Activated CD4-positive, CD25-positive, alpha-beta regulatory T cell treated with anti-CD3 and anti-CD28 coated beads, Interleukin-2, amount 50 U/mL, for 16 hours (primary cell): ENCODE results near the gene ACP4.
"Not testable (repeated sequence)": the region's sequence is repeated elsewhere in the genome, so short reads cannot be mapped to it uniquely, and the experiment has no call there.

Experiments used
- DNase-seq: peaks from one replicate; pipeline ENCODE4 v3.0.0-alpha.2; 2020; ENCODE audit warnings: low read depth, low spot score

The ACP4 gene

GRCh38 chr19:50777261-50777660, 13.0 kb upstream of the ACP4 start:
- DNase-seq = no peak

- DNase-seq = no peak
Observed at GRCh38 chr19:50777830-50778303, 12.3 kb upstream of the ACP4 start.

GRCh38 chr19:50778906-50779430, 11.2 kb upstream of the ACP4 start:
- no peak for DNase-seq

- no peak for DNase-seq
Observed at GRCh38 chr19:50779504-50780457, 10.4 kb upstream of the ACP4 start.

GRCh38 chr19:50780753-50781435, 9.3 kb upstream of the ACP4 start:
- no peak for DNase-seq

- not testable (repeated sequence) for DNase-seq
Observed at GRCh38 chr19:50783848-50784152, 6.4 kb upstream of the ACP4 start.

GRCh38 chr19:50784710-50785109, 5.5 kb upstream of the ACP4 start:
- DNase-seq = no peak

- DNase-seq = no peak
Observed at GRCh38 chr19:50785329-50785728, 4.9 kb upstream of the ACP4 start.

- no peak for DNase-seq
Observed at GRCh38 chr19:50790922-50791467, 780 bp downstream of the ACP4 start.

GRCh38 chr19:50791594-50792271, 1.5 kb downstream of the ACP4 start:
- no peak for DNase-seq

GRCh38 chr19:50792272-50793250, 2.3 kb downstream of the ACP4 start:
- DNase-seq = no peak

- no peak for DNase-seq
Observed at GRCh38 chr19:50793558-50794065, 3.4 kb downstream of the ACP4 start.

- no peak for DNase-seq
Observed at GRCh38 chr19:50794074-50794875, 4.1 kb downstream of the ACP4 start.

GRCh38 chr19:50794876-50795663, 4.9 kb downstream of the ACP4 start:
- no peak for DNase-seq

- DNase-seq = no peak
Observed at GRCh38 chr19:50795664-50796073, 5.5 kb downstream of the ACP4 start.

GRCh38 chr19:50796128-50796633, 6.0 kb downstream of the ACP4 start:
- no peak for DNase-seq

GRCh38 chr19:50796634-50797428, 6.6 kb downstream of the ACP4 start:
- no peak for DNase-seq

- DNase-seq = no peak
Observed at GRCh38 chr19:50797429-50797780, 7.2 kb downstream of the ACP4 start.
